HEK293 (cell line): ENCODE results near the gene GNPTG.
A peak's percentile ranks its signal among the peaks of the same experiment; 100 is the strongest.

ENCODE experiments used
- CTCF ChIA-PET: fragments of 350-600 bp; formaldehyde crosslinking; extraction: SDS; loops from one replicate; lab custom pipeline; 2021; ENCODE audit warnings: antibody characterized with exemption; lab: Yijun Ruan, JAX
- POLR2A ChIA-PET: fragments of 300-600 bp; formaldehyde crosslinking; extraction: SDS; loops from one replicate; lab custom pipeline; 2020; ENCODE audit warnings: antibody characterized with exemption, inconsistent platforms; lab: Yijun Ruan, JAX
- H3K27ac ChIP-seq: fragments of 200-500 bp; sonication (Bioruptor generic); 2 replicates; pipeline ENCODE4 v1.5.1; 2014; ENCODE audit warnings: low read depth, low read length, control low read depth, inconsistent platforms; ENCODE audit errors: extremely low read depth
- H3K36me3 ChIP-seq, 2 experiments: fragments of 200-500 bp in 1 of 2; sonication (Bioruptor generic) in 1 of 2; 1 replicate in 1 of 2; 2 replicates in 1 of 2; pipeline ENCODE4 v1.5.1; 2014 to 2017; ENCODE audit warnings: inconsistent platforms in 2 of 2, low read length in 2 of 2; ENCODE audit not compliant: control insufficient read depth in 2 of 2, insufficient read depth in 1 of 2
- H3K4me1 ChIP-seq: fragments of 200-500 bp; sonication (Bioruptor generic); 2 replicates; pipeline ENCODE4 v1.5.1; 2014; ENCODE audit warnings: mild to moderate bottlenecking, low read length, inconsistent platforms; ENCODE audit not compliant: control insufficient read depth, insufficient read depth
- H3K4me3 ChIP-seq: 2 replicates; pipeline ENCODE4 v1.5.1; 2011; ENCODE audit warnings: low read depth, mild to moderate bottlenecking, control low read depth, low read length, moderate library complexity
- H3K9me3 ChIP-seq: fragments of 200-500 bp; sonication (Bioruptor generic); 2 replicates; pipeline ENCODE4 v1.5.1; 2014; ENCODE audit warnings: low read depth, low read length, inconsistent platforms; ENCODE audit not compliant: control insufficient read depth, insufficient read depth
- OSR2 ChIP-seq: fragments of 450-650 bp; formaldehyde crosslinking; IDR thresholded peaks from 2 replicates; pipeline ENCODE4 v1.5.1; 2016; ENCODE audit warnings: missing biosample characterization, missing genetic modification characterization
- ZBTB17 ChIP-seq: fragments of 450-650 bp; formaldehyde crosslinking; IDR thresholded peaks from 2 replicates; pipeline ENCODE4 v1.5.1; 2016; ENCODE audit warnings: missing biosample characterization, missing genetic modification characterization
- ZIC2 ChIP-seq: fragments of 450-650 bp; formaldehyde crosslinking; IDR thresholded peaks from 2 replicates; pipeline ENCODE4 v1.5.1; 2016; ENCODE audit warnings: missing biosample characterization, missing genetic modification characterization
- ZNF112 ChIP-seq: fragments of 450-650 bp; formaldehyde crosslinking; IDR thresholded peaks from 2 replicates; pipeline ENCODE4 v1.5.0; 2017; ENCODE audit warnings: missing biosample characterization, missing genetic modification characterization
- ZNF140 ChIP-seq: fragments of 450-650 bp; formaldehyde crosslinking; IDR thresholded peaks from 2 replicates; pipeline ENCODE4 v1.5.1; 2016; ENCODE audit warnings: missing biosample characterization, missing genetic modification characterization
- ZNF223 ChIP-seq: fragments of 450-650 bp; formaldehyde crosslinking; IDR thresholded peaks from 2 replicates; pipeline ENCODE4 v1.5.1; 2016; ENCODE audit warnings: missing biosample characterization, missing genetic modification characterization
- ZNF426 ChIP-seq: fragments of 450-650 bp; formaldehyde crosslinking; IDR thresholded peaks from 2 replicates; pipeline ENCODE4 v1.5.1; 2017; ENCODE audit warnings: missing biosample characterization, missing genetic modification characterization, mild to moderate bottlenecking, inconsistent platforms, moderate library complexity
- ZNF664 ChIP-seq: fragments of 450-650 bp; formaldehyde crosslinking; IDR thresholded peaks from 2 replicates; pipeline ENCODE4 v1.5.1; 2016; ENCODE audit warnings: missing biosample characterization, missing genetic modification characterization
- ZNF701 ChIP-seq: fragments of 450-650 bp; formaldehyde crosslinking; IDR thresholded peaks from 2 replicates; pipeline ENCODE4 v1.5.1; 2016; ENCODE audit warnings: missing biosample characterization, missing genetic modification characterization
- ZNF707 ChIP-seq: fragments of 450-650 bp; formaldehyde crosslinking; IDR thresholded peaks from 2 replicates; pipeline ENCODE4 v1.5.1; 2016; ENCODE audit warnings: missing biosample characterization, missing genetic modification characterization
- ZNF843 ChIP-seq: fragments of 450-650 bp; formaldehyde crosslinking; IDR thresholded peaks from 2 replicates; pipeline ENCODE4 v1.5.1; 2016; ENCODE audit warnings: missing biosample characterization, missing genetic modification characterization
- ZXDB ChIP-seq: fragments of 450-650 bp; formaldehyde crosslinking; IDR thresholded peaks from 2 replicates; pipeline ENCODE4 v1.5.1; 2016; ENCODE audit warnings: missing biosample characterization, missing genetic modification characterization
- TF ChIP-seq, protein P1 (sequence below): fragments of 450-650 bp; formaldehyde crosslinking; IDR thresholded peaks from 2 replicates; pipeline ENCODE4 v1.5.1; 2016; ENCODE audit warnings: missing biosample characterization, missing genetic modification characterization
- TF ChIP-seq, protein P2 (sequence below): IDR thresholded peaks from 2 replicates; pipeline ENCODE4 v1.6.1; 2011; ENCODE audit warnings: mild to moderate bottlenecking, low read depth, low read length, borderline replicate concordance
- TF ChIP-seq, protein P3 (sequence below): fragments of 450-650 bp; formaldehyde crosslinking; IDR thresholded peaks from 2 replicates; pipeline ENCODE4 v1.5.1; 2017; ENCODE audit warnings: missing biosample characterization, missing genetic modification characterization
- TF ChIP-seq, protein P4 (sequence below): fragments of 450-650 bp; formaldehyde crosslinking; IDR thresholded peaks from 2 replicates; pipeline ENCODE4 v1.5.1; 2016; ENCODE audit warnings: missing biosample characterization, missing genetic modification characterization
- TF ChIP-seq, protein P5 (sequence below): fragments of 450-650 bp; formaldehyde crosslinking; IDR thresholded peaks from 2 replicates; pipeline ENCODE4 v1.5.1; 2016; ENCODE audit warnings: missing biosample characterization, missing genetic modification characterization, borderline replicate concordance
- TF ChIP-seq, protein P6 (sequence below): fragments of 450-650 bp; formaldehyde crosslinking; IDR thresholded peaks from 2 replicates; pipeline ENCODE4 v1.5.1; 2017; ENCODE audit warnings: missing biosample characterization, missing genetic modification characterization
- TF ChIP-seq, protein P7 (sequence below): fragments of 450-650 bp; formaldehyde crosslinking; IDR thresholded peaks from 2 replicates; pipeline ENCODE4; 2016; ENCODE audit warnings: missing biosample characterization, missing genetic modification characterization

Gene GNPTG

DNA sequence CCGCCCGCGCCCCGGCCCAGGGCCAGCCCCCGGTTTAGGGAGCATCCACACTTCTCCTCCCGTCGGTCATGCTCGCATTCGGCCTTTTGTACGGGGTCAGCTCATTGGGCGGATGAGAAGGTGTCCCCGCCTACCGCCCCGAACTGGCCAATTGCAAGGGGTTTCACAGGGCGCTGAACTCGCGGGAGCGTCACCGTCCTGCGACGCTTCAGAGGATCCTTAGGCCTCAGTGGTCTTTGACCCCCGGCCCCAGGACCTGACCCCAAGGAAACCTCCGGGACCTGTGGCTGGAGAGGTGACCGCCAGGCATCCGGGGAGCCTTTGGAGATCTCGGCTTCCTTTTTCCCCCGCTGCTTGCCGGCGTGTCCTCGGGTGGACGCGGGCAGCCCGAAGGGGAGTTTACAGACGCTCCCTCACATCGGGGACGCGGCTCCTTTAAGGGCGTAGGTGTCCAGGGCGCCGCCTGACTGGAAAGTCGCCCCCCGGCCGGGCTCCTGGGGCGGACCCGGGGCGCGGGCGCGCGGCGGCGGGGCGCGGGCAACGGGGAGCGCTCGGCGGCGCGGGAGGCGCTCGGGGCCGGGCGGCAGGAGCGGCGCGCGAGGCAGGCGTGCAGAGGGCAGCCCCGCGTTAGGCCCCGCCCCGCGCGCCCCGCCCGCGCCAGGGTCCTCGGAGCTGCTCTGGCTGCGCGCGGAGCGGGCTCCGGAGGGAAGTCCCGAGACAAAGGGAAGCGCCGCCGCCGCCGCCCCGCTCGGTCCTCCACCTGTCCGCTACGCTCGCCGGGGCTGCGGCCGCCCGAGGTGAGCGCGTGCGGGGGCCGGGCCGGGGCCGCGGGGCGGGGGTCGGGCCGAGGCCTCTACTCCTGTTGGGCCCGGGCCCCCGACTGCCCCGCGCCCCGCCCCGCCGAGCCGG, 42.5 kb upstream of the GNPTG start, which contains the start of gene UBE2I:
Gene UBE2I, plus strand, starts transcription at position 660 of the 909 bp plus-strand sequence. CDS start 4,395 bp downstream, outside the sequence.
- peaks cover 0 to 33% of the 10 kb centered on the region in 2 experiments; a peak in 1 of 3 replicates for H3K36me3 ChIP-seq
- H3K4me1 ChIP-seq = peaks cover 8% of the 10 kb centered on the region
- ChIA-PET POLR2A (interaction anchor here (0.5 to 1.6 kb wide), 7 partner anchors 8 to 573 kb away, joined by 3 to 10 read pairs (median 3); partner anchors contain the start of gene UQCC4), CTCF (no interaction called here)
- H3K27ac ChIP-seq = peak within 1 kb of the TSS; percentile 100
- peak within 1 kb of the TSS; percentile 81 for H3K4me3 ChIP-seq
- H3K9me3 ChIP-seq = no peaks in the 10 kb centered on the region
- TF ChIP-seq ZNF664 (no peak), ZNF426 (tag by site-specific recombination) (no peak), ZNF701 (tag by site-specific recombination) (no peak), ZNF223 (tag by site-specific recombination) (no peak), ZXDB (tag by site-specific recombination) (peak; percentile 92), ZIC2 (tag by site-specific recombination) (peak; percentile 64), ZNF843 (tag by site-specific recombination) (peak; percentile 62), ZBTB17 (tag by site-specific recombination) (peak; percentile 86), OSR2 (no peak; the same call in 1 of the 2 replicates), ZNF140 (no peak), ZNF707 (tag by site-specific recombination) (no peak), ZNF112 (tag by site-specific recombination) (no peak)
- TF ChIP-seq, protein P1, sequence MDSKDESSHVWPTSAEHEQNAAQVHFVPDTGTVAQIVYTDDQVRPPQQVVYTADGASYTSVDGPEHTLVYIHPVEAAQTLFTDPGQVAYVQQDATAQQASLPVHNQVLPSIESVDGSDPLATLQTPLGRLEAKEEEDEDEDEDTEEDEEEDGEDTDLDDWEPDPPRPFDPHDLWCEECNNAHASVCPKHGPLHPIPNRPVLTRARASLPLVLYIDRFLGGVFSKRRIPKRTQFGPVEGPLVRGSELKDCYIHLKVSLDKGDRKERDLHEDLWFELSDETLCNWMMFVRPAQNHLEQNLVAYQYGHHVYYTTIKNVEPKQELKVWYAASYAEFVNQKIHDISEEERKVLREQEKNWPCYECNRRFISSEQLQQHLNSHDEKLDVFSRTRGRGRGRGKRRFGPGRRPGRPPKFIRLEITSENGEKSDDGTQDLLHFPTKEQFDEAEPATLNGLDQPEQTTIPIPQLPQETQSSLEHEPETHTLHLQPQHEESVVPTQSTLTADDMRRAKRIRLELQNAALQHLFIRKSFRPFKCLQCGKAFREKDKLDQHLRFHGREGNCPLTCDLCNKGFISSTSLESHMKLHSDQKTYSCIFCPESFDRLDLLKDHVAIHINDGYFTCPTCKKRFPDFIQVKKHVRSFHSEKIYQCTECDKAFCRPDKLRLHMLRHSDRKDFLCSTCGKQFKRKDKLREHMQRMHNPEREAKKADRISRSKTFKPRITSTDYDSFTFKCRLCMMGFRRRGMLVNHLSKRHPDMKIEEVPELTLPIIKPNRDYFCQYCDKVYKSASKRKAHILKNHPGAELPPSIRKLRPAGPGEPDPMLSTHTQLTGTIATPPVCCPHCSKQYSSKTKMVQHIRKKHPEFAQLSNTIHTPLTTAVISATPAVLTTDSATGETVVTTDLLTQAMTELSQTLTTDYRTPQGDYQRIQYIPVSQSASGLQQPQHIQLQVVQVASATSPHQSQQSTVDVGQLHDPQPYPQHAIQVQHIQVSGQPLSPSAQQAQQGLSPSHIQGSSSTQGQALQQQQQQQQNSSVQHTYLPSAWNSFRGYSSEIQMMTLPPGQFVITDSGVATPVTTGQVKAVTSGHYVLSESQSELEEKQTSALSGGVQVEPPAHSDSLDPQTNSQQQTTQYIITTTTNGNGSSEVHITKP (tag by site-specific recombination) = no peak
- TF ChIP-seq, protein P2, sequence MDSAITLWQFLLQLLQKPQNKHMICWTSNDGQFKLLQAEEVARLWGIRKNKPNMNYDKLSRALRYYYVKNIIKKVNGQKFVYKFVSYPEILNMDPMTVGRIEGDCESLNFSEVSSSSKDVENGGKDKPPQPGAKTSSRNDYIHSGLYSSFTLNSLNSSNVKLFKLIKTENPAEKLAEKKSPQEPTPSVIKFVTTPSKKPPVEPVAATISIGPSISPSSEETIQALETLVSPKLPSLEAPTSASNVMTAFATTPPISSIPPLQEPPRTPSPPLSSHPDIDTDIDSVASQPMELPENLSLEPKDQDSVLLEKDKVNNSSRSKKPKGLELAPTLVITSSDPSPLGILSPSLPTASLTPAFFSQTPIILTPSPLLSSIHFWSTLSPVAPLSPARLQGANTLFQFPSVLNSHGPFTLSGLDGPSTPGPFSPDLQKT = no peak
- TF ChIP-seq, protein P3, sequence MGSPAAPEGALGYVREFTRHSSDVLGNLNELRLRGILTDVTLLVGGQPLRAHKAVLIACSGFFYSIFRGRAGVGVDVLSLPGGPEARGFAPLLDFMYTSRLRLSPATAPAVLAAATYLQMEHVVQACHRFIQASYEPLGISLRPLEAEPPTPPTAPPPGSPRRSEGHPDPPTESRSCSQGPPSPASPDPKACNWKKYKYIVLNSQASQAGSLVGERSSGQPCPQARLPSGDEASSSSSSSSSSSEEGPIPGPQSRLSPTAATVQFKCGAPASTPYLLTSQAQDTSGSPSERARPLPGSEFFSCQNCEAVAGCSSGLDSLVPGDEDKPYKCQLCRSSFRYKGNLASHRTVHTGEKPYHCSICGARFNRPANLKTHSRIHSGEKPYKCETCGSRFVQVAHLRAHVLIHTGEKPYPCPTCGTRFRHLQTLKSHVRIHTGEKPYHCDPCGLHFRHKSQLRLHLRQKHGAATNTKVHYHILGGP (tag by site-specific recombination) = no peak
- TF ChIP-seq, protein P4, sequence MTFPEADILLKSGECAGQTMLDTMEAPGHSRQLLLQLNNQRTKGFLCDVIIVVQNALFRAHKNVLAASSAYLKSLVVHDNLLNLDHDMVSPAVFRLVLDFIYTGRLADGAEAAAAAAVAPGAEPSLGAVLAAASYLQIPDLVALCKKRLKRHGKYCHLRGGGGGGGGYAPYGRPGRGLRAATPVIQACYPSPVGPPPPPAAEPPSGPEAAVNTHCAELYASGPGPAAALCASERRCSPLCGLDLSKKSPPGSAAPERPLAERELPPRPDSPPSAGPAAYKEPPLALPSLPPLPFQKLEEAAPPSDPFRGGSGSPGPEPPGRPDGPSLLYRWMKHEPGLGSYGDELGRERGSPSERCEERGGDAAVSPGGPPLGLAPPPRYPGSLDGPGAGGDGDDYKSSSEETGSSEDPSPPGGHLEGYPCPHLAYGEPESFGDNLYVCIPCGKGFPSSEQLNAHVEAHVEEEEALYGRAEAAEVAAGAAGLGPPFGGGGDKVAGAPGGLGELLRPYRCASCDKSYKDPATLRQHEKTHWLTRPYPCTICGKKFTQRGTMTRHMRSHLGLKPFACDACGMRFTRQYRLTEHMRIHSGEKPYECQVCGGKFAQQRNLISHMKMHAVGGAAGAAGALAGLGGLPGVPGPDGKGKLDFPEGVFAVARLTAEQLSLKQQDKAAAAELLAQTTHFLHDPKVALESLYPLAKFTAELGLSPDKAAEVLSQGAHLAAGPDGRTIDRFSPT (tag by site-specific recombination) = no peak
- TF ChIP-seq, protein P5, sequence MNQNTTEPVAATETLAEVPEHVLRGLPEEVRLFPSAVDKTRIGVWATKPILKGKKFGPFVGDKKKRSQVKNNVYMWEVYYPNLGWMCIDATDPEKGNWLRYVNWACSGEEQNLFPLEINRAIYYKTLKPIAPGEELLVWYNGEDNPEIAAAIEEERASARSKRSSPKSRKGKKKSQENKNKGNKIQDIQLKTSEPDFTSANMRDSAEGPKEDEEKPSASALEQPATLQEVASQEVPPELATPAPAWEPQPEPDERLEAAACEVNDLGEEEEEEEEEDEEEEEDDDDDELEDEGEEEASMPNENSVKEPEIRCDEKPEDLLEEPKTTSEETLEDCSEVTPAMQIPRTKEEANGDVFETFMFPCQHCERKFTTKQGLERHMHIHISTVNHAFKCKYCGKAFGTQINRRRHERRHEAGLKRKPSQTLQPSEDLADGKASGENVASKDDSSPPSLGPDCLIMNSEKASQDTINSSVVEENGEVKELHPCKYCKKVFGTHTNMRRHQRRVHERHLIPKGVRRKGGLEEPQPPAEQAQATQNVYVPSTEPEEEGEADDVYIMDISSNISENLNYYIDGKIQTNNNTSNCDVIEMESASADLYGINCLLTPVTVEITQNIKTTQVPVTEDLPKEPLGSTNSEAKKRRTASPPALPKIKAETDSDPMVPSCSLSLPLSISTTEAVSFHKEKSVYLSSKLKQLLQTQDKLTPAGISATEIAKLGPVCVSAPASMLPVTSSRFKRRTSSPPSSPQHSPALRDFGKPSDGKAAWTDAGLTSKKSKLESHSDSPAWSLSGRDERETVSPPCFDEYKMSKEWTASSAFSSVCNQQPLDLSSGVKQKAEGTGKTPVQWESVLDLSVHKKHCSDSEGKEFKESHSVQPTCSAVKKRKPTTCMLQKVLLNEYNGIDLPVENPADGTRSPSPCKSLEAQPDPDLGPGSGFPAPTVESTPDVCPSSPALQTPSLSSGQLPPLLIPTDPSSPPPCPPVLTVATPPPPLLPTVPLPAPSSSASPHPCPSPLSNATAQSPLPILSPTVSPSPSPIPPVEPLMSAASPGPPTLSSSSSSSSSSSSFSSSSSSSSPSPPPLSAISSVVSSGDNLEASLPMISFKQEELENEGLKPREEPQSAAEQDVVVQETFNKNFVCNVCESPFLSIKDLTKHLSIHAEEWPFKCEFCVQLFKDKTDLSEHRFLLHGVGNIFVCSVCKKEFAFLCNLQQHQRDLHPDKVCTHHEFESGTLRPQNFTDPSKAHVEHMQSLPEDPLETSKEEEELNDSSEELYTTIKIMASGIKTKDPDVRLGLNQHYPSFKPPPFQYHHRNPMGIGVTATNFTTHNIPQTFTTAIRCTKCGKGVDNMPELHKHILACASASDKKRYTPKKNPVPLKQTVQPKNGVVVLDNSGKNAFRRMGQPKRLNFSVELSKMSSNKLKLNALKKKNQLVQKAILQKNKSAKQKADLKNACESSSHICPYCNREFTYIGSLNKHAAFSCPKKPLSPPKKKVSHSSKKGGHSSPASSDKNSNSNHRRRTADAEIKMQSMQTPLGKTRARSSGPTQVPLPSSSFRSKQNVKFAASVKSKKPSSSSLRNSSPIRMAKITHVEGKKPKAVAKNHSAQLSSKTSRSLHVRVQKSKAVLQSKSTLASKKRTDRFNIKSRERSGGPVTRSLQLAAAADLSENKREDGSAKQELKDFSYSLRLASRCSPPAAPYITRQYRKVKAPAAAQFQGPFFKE = no peak
- TF ChIP-seq, protein P6, sequence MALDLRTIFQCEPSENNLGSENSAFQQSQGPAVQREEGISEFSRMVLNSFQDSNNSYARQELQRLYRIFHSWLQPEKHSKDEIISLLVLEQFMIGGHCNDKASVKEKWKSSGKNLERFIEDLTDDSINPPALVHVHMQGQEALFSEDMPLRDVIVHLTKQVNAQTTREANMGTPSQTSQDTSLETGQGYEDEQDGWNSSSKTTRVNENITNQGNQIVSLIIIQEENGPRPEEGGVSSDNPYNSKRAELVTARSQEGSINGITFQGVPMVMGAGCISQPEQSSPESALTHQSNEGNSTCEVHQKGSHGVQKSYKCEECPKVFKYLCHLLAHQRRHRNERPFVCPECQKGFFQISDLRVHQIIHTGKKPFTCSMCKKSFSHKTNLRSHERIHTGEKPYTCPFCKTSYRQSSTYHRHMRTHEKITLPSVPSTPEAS (tag by site-specific recombination) = peak; percentile 61
- TF ChIP-seq, protein P7, sequence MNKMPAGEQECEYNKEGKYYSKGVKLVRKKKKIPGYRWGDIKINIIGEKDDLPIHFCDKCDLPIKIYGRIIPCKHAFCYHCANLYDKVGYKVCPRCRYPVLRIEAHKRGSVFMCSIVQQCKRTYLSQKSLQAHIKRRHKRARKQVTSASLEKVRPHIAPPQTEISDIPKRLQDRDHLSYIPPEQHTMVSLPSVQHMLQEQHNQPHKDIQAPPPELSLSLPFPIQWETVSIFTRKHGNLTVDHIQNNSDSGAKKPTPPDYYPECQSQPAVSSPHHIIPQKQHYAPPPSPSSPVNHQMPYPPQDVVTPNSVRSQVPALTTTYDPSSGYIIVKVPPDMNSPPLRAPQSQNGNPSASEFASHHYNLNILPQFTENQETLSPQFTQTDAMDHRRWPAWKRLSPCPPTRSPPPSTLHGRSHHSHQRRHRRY (tag by site-specific recombination) = no peak
